Activated CD4-positive, alpha-beta T cell treated with anti-CD3 and anti-CD28 coated beads, Interleukin-2, amount 50 U/mL, for 24 hours (primary cell): Measurements from ENCODE around the gene GPR119.
"Not testable (repeated sequence)": the region's sequence is repeated elsewhere in the genome, so short reads cannot be mapped to it uniquely, and the experiment has no call there.

ENCODE experiments used
- DNase-seq, 2 donors: peaks; one replicate each; pipeline ENCODE4 v3.0.0-alpha.2; 2020; ENCODE audit warnings: low read depth in 1 of 2, low spot score in 1 of 2

Gene GPR119

GRCh38 chrX:130385520-130385919 lies at the start of gene GPR119:
Gene GPR119 (minus strand): TSS chrX:130385674. CDS start chrX:130385447, 227 bp downstream.
- DNase-seq = no peak

- DNase-seq = not testable (repeated sequence)
These were observed 43.8 kb upstream of the GPR119 start for GRCh38 chrX:130429236-130429635.

- no peak for DNase-seq
These were observed 41.1 kb upstream of the GPR119 start for GRCh38 chrX:130426531-130426930.

- no peak for DNase-seq
These were observed 33.8 kb upstream of the GPR119 start for GRCh38 chrX:130419263-130419662.

GRCh38 chrX:130418740-130419139 lies 33.3 kb upstream of the GPR119 start:
- DNase-seq = no peak

- no peak for DNase-seq
These were observed 32.6 kb upstream of the GPR119 start for GRCh38 chrX:130418066-130418465.

- no peak for DNase-seq
These were observed 31.3 kb upstream of the GPR119 start for GRCh38 chrX:130416785-130417184.

GRCh38 chrX:130415201-130415600 lies 29.7 kb upstream of the GPR119 start:
- no peak for DNase-seq

GRCh38 chrX:130414800-130415199 lies 29.3 kb upstream of the GPR119 start:
- no peak for DNase-seq

GRCh38 chrX:130413415-130413814 lies 27.9 kb upstream of the GPR119 start:
- DNase-seq = no peak

GRCh38 chrX:130402208-130402684 lies 16.8 kb upstream of the GPR119 start:
- no peak for DNase-seq

GRCh38 chrX:130401415-130402207 lies 16.1 kb upstream of the GPR119 start, which contains the start of gene RBMX2:
Gene RBMX2 (plus strand): TSS chrX:130401987. CDS start chrX:130402033, 46 bp downstream.
- peak; percentile 32 to 40 for DNase-seq

GRCh38 chrX:130395341-130395740 lies 9.9 kb upstream of the GPR119 start:
- no peak for DNase-seq

GRCh38 chrX:130393451-130394074 lies 8.1 kb upstream of the GPR119 start:
- no peak for DNase-seq

- no peak for DNase-seq
These were observed 934 bp upstream of the GPR119 start for GRCh38 chrX:130386408-130386808.

- no peak for DNase-seq
These were observed 7.3 kb downstream of the GPR119 start for GRCh38 chrX:130378024-130378669.

- DNase-seq = no peak
These were observed 9.4 kb downstream of the GPR119 start for GRCh38 chrX:130376077-130376476.

- not testable (repeated sequence) for DNase-seq
These were observed 33.4 kb downstream of the GPR119 start for GRCh38 chrX:130352050-130352449.

GRCh38 chrX:130351567-130351966 lies 33.9 kb downstream of the GPR119 start:
- DNase-seq = no peak

- no peak for DNase-seq
These were observed 38.2 kb downstream of the GPR119 start for GRCh38 chrX:130347321-130347720.

GRCh38 chrX:130343411-130343810 lies 42.1 kb downstream of the GPR119 start:
- DNase-seq = no peak

GRCh38 chrX:130340271-130340670 lies 45.2 kb downstream of the GPR119 start:
- DNase-seq = no peak
